GM21360 (cell line): ENCODE data around the gene TMEM60.

Source experiments
- ATAC-seq: cut with Tn5 transposase; IDR thresholded peaks from one replicate; pipeline ENCODE4 v1.9.1; 2021; ENCODE audit warnings: mild to moderate bottlenecking, moderate library complexity; ENCODE audit not compliant: unreplicated experiment

The TMEM60 gene

DNA sequence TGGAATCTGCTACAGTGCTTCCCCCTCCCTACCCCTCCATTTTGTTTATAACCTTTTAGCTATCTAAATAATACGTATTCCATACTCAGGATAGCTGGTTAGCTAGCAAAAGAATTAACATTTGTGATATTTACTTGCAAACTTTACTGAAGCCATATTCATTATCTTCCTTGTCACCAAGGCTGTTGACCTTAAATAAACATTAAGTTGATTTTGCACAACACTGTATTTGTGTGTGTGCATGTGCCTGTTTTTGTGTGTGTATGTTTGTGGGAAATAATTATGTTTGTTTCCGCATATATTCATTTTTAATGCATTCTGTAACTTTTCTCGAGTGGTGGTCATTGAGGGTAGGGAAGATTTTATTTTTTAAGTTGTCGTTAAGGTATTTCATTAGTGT, 15.9 kb downstream of the TMEM60 start:
- no peak for ATAC-seq

DNA sequence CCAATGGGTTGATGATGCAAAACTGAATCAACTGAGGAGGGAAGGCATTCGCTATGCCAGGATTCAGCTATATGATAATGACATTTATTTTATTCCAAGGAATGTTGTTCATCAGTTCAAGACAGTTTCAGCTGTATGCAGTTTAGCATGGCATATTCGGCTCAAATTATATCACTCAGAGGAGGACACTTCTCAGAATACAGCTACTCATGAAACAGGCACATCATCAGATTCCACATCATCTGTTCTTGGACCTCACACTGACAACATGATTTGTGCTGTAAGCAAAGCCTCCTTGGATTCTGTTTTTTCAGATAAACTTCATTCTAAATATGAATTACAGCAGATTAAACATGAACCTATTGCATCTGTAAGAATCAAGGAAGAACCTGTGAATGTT, 19.7 kb downstream of the TMEM60 start:
- no peak for ATAC-seq

DNA sequence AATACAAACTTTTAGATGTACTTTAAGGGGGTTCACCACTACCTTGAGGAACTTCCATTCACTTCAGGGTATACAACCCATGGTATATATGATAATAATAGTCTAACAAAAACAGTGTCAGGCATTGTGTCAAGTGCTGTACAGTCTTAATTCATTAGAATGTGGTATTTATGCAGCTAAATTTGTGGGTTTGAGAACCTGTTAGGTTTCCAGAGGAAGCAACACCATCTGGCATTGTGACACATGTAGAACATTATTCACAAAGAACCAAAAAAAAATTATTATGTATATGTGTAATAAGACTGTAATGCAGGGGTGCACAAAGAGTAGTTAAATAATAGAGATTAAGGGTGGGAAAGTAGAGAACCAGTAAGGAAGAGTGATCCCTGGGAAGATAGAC, 26.3 kb downstream of the TMEM60 start:
- ATAC-seq, result no peak

DNA sequence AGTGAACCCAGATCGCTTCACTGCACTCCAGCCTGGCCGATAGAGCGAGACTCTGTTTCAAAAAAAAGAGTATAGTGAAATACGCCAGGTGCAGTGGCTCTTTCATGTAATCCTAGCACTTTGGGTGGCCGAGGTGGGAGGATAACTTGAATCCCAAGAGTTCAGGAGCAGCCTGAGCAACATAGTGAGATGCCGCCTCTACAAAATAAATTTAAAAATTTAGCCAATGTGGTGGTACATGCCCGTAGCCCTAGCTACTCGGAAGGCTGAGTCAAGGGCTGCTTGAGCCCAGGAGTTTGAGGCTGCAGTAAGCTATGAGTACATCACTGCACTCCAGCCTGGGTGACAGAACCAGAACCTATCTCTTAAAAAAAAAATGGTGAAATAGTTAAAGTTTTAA, 27.9 kb downstream of the TMEM60 start:
- no peak for ATAC-seq

DNA sequence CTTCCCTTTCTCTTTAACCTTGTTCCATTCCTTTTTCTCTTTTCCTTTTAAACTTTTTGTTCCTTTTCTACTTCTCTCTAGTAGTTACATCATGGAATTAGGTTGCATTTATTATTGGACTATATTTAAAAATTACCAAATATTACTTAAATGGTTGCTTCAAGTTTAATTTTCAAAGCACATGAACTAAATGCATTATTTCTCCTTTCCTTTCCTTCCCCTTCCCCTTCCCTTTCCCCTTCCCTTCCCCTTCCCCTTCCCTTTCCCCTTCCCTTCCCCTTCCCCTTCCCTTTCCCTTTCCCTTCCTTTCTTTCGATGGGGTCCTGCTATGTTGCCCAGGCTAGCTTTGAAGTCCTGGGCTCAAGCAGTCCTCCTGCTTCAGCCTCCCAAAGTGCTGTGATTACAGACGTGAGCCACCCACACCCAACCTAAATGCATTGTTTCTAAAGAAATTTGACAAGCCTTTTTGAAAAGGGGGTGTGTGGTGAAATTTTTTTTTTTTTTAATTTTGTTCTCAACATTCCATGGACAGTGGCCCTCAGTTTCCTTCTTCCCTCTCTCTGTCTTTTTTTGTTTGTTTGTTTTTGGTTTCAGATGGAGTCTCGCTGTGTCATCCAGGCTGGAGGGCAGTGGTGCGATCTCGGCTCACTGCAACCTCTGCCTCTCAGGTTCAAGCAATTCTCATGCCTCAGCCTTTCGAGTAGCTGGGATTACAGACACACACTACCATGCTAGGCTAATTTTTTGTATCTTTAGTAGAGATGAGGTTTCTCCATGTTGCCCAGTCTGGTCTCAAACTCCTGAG, 31.2 kb downstream of the TMEM60 start:
- no peak for ATAC-seq

DNA sequence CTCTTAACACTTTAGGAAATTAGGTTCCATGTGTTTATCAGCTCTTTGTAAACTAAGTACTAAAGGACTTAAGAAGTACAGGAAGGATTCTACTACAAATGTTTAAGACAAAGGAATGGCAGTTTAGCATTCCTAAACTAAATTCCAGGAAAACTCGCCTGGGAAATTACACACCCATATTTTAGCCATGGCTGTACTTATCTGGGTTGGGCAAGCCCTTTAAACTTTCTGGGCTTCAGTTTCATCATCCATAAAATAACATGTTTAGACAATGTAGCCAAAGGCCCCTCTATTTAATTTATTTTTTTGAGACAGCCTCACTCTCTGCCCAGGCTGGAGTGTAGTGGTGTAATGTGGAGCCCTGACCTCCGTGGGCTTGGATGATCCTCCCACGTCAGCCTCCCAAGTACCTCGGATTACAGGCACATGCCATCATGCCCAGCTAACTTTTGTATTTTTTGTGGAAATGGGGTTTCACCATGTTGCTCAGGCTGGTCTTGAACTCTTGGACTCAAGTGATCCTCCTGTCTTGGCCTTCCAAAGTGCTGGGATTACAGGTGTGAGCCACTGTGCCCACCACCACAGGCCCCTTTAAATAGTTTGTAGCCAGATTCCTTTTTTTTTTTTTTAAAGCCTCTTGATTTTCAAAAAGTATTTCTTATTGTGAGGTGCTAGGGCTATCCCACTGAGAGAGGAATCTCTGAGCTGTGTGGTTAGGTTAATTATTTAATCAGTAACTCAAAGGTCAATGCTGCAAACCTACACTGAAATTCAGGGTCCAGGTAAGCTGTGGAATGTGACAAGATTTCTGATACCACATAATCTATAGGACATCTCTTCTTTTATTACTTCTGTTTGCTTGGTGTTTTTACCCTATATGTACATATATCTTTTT, 32.1 kb downstream of the TMEM60 start:
- no peak for ATAC-seq

DNA sequence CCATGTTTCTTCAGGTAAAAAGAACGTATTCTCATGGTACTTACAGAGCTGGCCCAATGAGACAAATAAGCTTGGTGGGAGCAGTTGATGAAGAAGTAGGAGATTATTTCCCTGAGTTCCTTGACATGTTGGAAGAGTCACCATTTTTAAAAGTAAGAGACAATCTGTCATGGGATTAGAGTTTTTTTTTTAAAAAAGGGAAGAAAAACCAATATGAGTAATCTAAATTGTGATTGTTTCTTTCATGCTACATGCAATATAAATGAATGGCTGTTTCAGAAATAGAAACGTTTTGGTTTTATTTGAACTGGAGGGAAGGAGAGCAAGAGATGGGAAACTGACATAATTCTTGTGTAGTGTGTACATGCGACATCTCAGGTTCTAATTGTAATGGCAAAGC, 32.8 kb downstream of the TMEM60 start:
- ATAC-seq, result no peak

DNA sequence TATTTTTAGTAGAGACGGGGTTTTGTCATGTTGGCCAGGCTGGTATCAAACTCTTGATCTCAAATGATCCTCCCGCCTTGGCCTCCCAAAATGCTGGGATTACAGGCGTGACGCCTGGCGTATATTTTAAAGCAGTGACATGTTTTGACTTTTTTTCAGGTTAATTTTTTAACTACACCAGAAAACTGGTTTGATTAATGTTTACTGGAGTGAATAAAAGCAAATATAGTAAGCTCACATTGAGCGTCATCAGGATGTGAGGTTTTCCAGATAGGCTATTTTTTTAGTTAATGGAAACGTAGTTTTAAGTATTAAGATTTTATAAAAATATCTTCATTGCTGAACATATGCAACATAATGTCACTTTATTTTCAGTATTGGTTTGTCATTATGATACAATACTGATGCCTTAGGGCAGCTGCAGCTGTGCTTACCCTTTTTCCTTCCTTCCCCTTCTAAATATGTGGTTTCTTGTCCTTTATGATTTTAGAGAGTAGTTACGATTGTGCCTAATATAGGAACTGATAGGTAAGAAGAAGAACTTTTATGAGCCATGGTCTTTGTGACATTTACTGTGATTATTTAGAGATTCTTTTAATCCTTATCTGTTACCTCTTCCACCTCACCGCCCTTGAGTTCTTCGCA, 37.3 kb downstream of the TMEM60 start:
- ATAC-seq, result peak; percentile 34

DNA sequence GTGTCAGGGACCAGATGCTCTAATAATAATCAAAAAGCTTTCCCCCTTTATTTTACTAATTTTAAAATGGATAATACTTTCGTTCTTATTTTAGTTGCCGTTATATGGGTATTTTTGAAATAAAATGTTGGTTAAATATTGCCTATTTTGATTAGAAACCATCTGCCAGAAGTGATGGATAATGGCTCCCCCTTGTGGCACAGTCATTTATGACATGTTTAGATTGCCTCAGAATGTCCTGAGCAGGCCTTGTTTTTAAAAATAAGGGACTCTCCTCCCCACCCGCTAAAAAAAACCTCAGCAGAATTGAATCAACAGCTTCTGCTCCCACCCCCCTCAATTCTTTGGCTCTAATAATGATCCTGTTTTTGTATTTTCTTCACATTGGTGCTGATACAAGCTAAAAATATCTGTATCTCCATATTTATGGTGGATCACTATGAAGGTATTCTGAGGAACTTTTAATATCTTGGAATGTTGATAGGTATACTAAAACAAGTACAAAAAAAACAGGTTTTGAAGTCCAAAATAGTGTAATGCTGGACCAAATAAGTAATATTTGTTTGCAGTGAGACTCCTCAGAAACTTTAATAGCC, 38.8 kb downstream of the TMEM60 start:
- no peak for ATAC-seq

DNA sequence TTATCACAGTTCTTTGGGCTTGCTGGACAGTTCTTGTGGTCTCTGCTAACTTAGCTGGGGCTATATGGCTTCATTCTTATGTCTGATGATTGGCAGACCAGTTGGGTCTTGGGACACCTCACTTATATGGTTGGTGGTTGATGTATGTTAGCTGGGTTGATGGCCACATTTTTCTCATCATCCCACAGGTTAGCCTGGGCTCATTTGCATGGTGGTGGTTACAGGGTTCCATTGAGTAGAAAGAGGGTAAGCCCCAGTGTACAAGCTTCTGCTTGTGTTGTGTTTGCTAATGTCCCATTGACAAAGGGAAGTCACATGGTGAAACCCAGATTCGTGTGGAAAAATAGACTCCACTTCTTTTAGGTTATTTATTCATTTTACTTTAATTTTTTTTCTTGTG, 40.6 kb downstream of the TMEM60 start:
- peak; percentile 77 for ATAC-seq

DNA sequence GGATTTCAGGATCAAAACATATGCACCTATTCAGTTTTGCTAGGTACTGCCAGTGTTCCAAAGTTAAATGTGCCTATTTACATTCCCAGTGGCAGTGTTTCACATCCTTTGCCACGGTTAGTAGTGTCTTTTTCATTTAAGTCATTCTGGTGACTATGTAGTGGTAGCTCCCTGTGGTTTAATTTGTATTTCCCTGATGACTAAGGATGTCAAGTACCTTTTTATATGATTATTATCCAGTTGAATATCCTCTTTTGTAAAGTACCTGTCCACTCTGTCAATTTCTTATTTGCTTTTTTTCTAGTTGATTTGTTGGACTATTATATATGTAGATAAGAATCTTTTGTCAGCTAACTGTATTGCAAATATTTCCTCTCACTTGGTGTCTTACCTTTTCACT, 45.1 kb downstream of the TMEM60 start:
- ATAC-seq, result no peak

DNA sequence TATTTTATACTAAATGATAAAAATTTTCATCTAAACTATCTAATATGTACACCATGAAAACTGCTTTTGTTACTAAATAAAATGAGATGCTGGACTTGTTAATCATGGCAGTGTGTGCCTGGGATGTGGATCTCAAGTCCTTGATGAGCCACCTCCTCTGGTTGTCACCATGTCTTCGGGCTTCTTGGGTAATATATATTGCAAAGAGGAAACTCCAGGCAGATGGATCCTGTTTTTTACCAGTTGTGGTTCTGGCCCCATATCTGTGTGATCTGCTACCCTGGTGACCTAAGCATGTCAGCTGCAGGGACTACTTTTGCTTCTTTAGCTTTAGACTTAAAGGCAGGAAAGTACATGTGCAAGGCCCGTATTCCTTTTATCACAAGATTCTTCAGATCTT, 46.2 kb downstream of the TMEM60 start:
- ATAC-seq, result no peak

DNA sequence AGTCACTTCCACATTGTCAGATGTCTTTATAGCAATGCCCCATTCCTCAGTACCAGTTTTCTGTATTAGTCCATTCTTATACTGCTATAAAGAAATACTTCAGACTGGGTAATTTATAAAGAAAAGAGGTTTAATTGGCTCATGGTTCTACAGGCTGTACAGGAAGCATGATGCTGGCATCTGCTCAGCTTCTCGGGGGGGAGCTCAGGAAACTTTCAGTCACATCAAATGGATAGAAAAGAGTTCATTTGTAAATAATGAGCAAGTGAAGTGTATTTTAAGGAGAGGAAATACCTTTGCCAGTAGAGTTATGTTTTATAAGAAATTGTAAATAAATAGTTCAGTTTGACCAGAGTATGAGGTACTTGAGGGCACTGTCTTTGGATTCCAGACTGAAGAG, 50.5 kb downstream of the TMEM60 start:
- no peak for ATAC-seq

DNA sequence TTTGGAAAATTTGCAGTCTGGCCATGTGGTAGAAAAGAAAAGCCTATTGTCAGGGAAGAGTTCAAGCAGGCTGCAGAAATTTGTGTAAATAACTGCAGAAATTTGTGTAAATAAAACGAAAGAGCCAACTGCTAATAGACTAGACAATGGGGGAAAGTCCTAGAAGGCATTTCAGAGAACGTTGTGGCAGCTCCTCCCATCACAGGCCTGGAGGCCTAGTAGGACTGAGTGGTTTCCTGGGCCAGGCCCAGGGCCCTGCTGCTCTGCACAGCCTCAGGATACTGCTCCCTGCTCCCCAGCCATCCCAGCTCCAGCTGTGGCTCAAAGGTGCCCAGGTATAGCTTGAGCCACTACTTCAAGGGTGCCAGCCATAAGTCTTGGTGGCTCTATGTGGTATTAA, 51.1 kb downstream of the TMEM60 start:
- ATAC-seq, result no peak

DNA sequence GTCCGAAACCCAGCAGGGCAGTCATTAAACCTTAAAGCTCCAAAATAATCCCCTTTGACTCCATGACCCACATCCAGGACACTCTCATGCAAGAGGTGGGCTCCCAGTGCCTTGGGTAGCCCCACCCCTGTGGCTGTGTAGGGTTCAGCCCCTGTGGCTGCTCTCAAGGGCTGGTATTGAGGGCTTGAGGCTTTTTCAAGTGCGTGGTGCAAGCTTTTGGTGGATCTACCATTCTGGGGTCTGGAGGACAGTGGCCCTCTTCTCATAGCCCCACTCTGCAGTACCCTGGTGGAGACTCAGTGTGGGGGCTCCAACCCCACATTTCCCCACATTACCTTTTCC, 51.4 kb downstream of the TMEM60 start:
- no peak for ATAC-seq

DNA sequence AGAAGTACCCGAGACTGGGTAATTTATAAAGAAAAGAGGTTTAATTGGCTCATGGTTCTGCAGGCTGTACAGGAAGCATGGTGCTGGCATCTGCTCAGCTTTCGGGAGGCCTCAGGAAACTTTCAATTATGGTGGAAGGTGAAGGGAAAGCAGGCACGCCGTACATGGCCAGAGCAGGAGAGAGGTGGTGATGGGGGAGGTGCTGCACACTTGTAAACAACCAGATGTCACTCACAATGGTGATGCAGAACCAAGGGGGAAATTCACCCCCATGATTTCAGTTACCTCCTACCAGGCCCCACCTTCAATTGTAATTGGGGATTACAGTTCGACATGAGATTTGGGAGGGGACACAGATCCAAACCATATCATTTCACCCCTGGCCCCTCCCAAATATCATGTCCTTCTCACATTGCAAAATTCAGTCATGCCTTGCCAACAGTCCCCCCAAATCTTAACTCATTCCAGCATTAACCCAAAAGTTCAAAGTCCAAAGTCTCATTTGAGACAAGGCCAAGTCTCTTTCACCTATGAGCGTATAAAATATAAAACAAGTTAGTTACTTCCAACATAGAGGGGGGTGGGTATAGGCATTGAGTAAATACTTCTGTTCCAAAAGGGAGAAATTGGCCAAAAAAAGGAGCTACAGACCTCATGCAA, 51.9 kb downstream of the TMEM60 start:
- no peak for ATAC-seq

DNA sequence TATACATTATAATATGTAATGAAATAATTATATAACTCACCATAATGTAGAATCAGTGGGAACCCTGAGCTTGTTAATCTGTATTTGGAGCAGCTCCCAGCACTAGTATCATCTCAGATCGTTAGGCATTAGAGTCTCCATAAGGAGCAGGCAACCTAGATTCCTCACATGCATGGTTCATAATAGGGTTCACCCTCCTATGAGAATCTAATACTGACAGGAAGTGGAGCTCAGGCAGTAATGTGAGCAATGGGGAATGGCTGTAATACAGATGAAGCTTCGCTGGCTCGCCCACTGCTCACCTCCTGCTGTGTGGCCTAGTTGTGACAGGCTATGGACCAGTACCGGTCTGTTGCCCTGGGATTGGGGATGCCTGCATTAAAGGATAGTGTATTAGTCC, 52.5 kb downstream of the TMEM60 start:
- ATAC-seq, result no peak
